Common myeloid progenitor, CD34-positive (primary cell): ENCODE data around the gene ZC3H11A.
A peak's percentile ranks its signal among the peaks of the same experiment; 100 is the strongest.

ENCODE experiments used
- CTCF ChIA-PET: fragments of 350-600 bp; sonication (Branson Sonifier 250); formaldehyde crosslinking; loops from one replicate; lab custom pipeline; 2021; ENCODE audit warnings: antibody characterized with exemption; lab: Charles Lee
- POLR2A ChIA-PET: fragments of 350-600 bp; sonication (Branson Sonifier 250); formaldehyde crosslinking; loops from one replicate; lab custom pipeline; 2021; ENCODE audit warnings: antibody characterized with exemption; lab: Charles Lee
- DNase-seq, 3 donors: peaks; one replicate each; pipeline versions ENCODE4 v3.0.0 to v3.0.0-alpha.2; 2013
- H3K27ac ChIP-seq, 2 experiments: 1 replicate in 1 of 2; 2 replicates in 1 of 2; pipeline ENCODE4 v1.7.0; 2013; ENCODE audit warnings: inconsistent platforms in 2 of 2, low read length in 2 of 2, mild to moderate bottlenecking in 2 of 2, low read depth in 1 of 2, moderate library complexity in 1 of 2; ENCODE audit not compliant: severe bottlenecking in 2 of 2, insufficient read depth in 1 of 2, poor library complexity in 1 of 2
- H3K27me3 ChIP-seq, 5 experiments: replicated peaks in 2 of 5; 1 replicate in 3 of 5; 2 replicates in 2 of 5; pipeline versions ENCODE4 v1.6.1 to v1.7.0; 2013; ENCODE audit warnings: low read length in 4 of 5, mild to moderate bottlenecking in 2 of 5, moderate library complexity in 2 of 5, inconsistent platforms in 1 of 5; ENCODE audit not compliant: insufficient read depth in 5 of 5, control insufficient read depth in 4 of 5
- H3K36me3 ChIP-seq, 4 experiments: 1 replicate in 2 of 4; 2 replicates in 2 of 4; pipeline versions ENCODE4 v1.6.1 to v1.7.0; 2013; ENCODE audit warnings: low read length in 3 of 4, control low read depth in 1 of 4, mild to moderate bottlenecking in 1 of 4; ENCODE audit not compliant: control insufficient read depth in 4 of 4, insufficient read depth in 4 of 4
- H3K4me1 ChIP-seq, 4 experiments: 1 replicate in 3 of 4; 2 replicates in 1 of 4; pipeline versions ENCODE4 v1.6.1 to v1.7.1; 2013; ENCODE audit warnings: low read length in 3 of 4, mild to moderate bottlenecking in 3 of 4, control low read depth in 1 of 4, inconsistent platforms in 1 of 4, moderate library complexity in 1 of 4; ENCODE audit not compliant: control insufficient read depth in 4 of 4, insufficient read depth in 4 of 4; ENCODE audit errors: control extremely low read depth in 1 of 4
- H3K4me3 ChIP-seq, 7 experiments: 1 replicate in 4 of 7; 2 replicates in 3 of 7; pipeline versions ENCODE4 v1.5.1 to v1.7.0; 2013; ENCODE audit warnings: mild to moderate bottlenecking in 7 of 7, low read length in 6 of 7, moderate library complexity in 6 of 7, inconsistent platforms in 2 of 7, low read depth in 2 of 7, control low read depth in 1 of 7; ENCODE audit not compliant: insufficient read depth in 4 of 7, control insufficient read depth in 1 of 7; ENCODE audit errors: extremely low read depth in 1 of 7
- H3K9me3 ChIP-seq, 5 experiments: 1 replicate in 4 of 5; 2 replicates in 1 of 5; pipeline versions ENCODE4 v1.6.1 to v1.7.1; 2013; ENCODE audit warnings: low read length in 4 of 5, mild to moderate bottlenecking in 2 of 5, inconsistent platforms in 1 of 5, low read depth in 1 of 5, moderate library complexity in 1 of 5; ENCODE audit not compliant: control insufficient read depth in 4 of 5, insufficient read depth in 2 of 5; ENCODE audit errors: control extremely low read depth in 1 of 5
- WGBS: methylation state at CpG from one replicate; pipeline ENCODE4 v1.1.5; 2013; ENCODE audit not compliant: insufficient coverage; 5-methylcytosine and 5-hydroxymethylcytosine counted together

Gene ZC3H11A

GRCh38 chr1:203796236-203796605 lies 798 bp downstream of the ZC3H11A start:
- peaks cover 10 to 32% (median 14%) of the 10 kb centered on the region in 4 experiments for H3K4me1 ChIP-seq
- POLR2A ChIA-PET: no interaction called here
- H3K36me3 ChIP-seq: peaks cover 13 to 34% (median 18%) of the 10 kb centered on the region in 4 experiments
- H3K27me3 ChIP-seq: no peaks in the 10 kb centered on the region
- H3K4me3 ChIP-seq: peak overlapping the region; percentile 75 to 93 (median 84)
- CTCF ChIA-PET: interaction anchor here (0.7 kb wide), 1 partner anchor 19 kb away, joined by 3 read pairs; no protein-coding TSS in a partner anchor
- peaks cover 0 to 2% (median 0%) of the 10 kb centered on the region in 5 experiments for H3K9me3 ChIP-seq
- H3K27ac ChIP-seq: peak overlapping the region; percentile 92 to 96
- WGBS: 0% methylated on average over 7 of the region's 12 CpGs
- DNase-seq: peak in 2 of 3 donors; percentile 33 to 43

- Histone ChIP-seq H3K9me3 (peaks cover 0 to 2% (median 0%) of the 10 kb centered on the region in 5 experiments), H3K36me3 (peaks cover 15 to 39% (median 19%) of the 10 kb centered on the region in 4 experiments), H3K27me3 (no peaks in the 10 kb centered on the region), H3K4me3 (peak overlapping the region in 6 of 7 experiments; percentile 75 to 93 (median 88)), H3K27ac (no peak overlapping the region), H3K4me1 (peaks cover 10 to 33% (median 14%) of the 10 kb centered on the region in 4 experiments)
- ChIA-PET POLR2A (no interaction called here), CTCF (interaction anchor here (0.7 kb wide), 1 partner anchor 20 kb away, joined by 3 read pairs; no protein-coding TSS in a partner anchor)
- DNase-seq: no peak
- 100% methylated on average over 1 of the region's 2 CpGs for WGBS
Observed at GRCh38 chr1:203797216-203797615, 1.8 kb downstream of the ZC3H11A start.

GRCh38 chr1:203797948-203798655 lies 2.7 kb downstream of the ZC3H11A start:
- H3K9me3 ChIP-seq: peaks cover 0 to 2% (median 0%) of the 10 kb centered on the region in 5 experiments
- H3K27ac ChIP-seq: no peak overlapping the region
- ChIA-PET POLR2A (no interaction called here), CTCF (no interaction called here)
- peaks cover 16 to 42% (median 22%) of the 10 kb centered on the region in 4 experiments for H3K36me3 ChIP-seq
- no peaks in the 10 kb centered on the region for H3K27me3 ChIP-seq
- H3K4me3 ChIP-seq: no peak overlapping the region
- peaks cover 10 to 33% (median 14%) of the 10 kb centered on the region in 4 experiments for H3K4me1 ChIP-seq
- WGBS: 100% methylated on average over 1 of the region's 6 CpGs
- peak in 2 of 3 donors; percentile 13 to 15 for DNase-seq

- 100% methylated on average over 4 of the region's 4 CpGs for WGBS
- Histone ChIP-seq H3K9me3 (peaks cover 0 to 2% (median 0%) of the 10 kb centered on the region in 5 experiments), H3K4me3 (no peak overlapping the region), H3K27me3 (no peaks in the 10 kb centered on the region), H3K27ac (no peak overlapping the region), H3K4me1 (peaks cover 10 to 33% (median 14%) of the 10 kb centered on the region in 4 experiments), H3K36me3 (peaks cover 18 to 48% (median 28%) of the 10 kb centered on the region in 4 experiments)
- POLR2A ChIA-PET: no interaction called here
- CTCF ChIA-PET: no interaction called here
- no peak for DNase-seq
Observed at GRCh38 chr1:203799157-203799556, 3.7 kb downstream of the ZC3H11A start.

GRCh38 chr1:203799971-203800370 lies 4.5 kb downstream of the ZC3H11A start:
- Histone ChIP-seq H3K36me3 (peaks cover 18 to 48% (median 29%) of the 10 kb centered on the region in 4 experiments), H3K27me3 (no peaks in the 10 kb centered on the region), H3K4me1 (peaks cover 6 to 31% (median 13%) of the 10 kb centered on the region in 4 experiments), H3K9me3 (peaks cover 0 to 2% (median 0%) of the 10 kb centered on the region in 5 experiments), H3K4me3 (peak overlapping the region in 1 of 7 experiments; percentile 11), H3K27ac (no peak overlapping the region)
- DNase-seq: no peak
- CTCF ChIA-PET: no interaction called here
- POLR2A ChIA-PET: no interaction called here
- WGBS: no CpG with 5 or more reads among the region's 1 CpG

- ChIA-PET CTCF (interaction anchor here (0.9 kb wide), 1 partner anchor 24 kb away, joined by 3 read pairs; no protein-coding TSS in a partner anchor), POLR2A (no interaction called here)
- no peaks in the 10 kb centered on the region for H3K27me3 ChIP-seq
- H3K4me3 ChIP-seq: no peak overlapping the region
- peaks cover 0 to 2% (median 0%) of the 10 kb centered on the region in 4 experiments for H3K4me1 ChIP-seq
- DNase-seq: no peak
- H3K27ac ChIP-seq: no peak overlapping the region
- peaks cover 13 to 38% (median 27%) of the 10 kb centered on the region in 4 experiments for H3K36me3 ChIP-seq
- WGBS: 98% methylated on average over 5 of the region's 7 CpGs
- H3K9me3 ChIP-seq: no peaks in the 10 kb centered on the region
Observed at GRCh38 chr1:203805689-203806088, 10.3 kb downstream of the ZC3H11A start.

GRCh38 chr1:203807196-203807595 lies 11.8 kb downstream of the ZC3H11A start:
- Histone ChIP-seq H3K27me3 (no peaks in the 10 kb centered on the region), H3K27ac (no peak overlapping the region), H3K4me1 (no peaks in the 10 kb centered on the region), H3K4me3 (no peak overlapping the region), H3K36me3 (peaks cover 13 to 36% (median 23%) of the 10 kb centered on the region in 4 experiments), H3K9me3 (no peaks in the 10 kb centered on the region)
- ChIA-PET POLR2A (no interaction called here), CTCF (no interaction called here)
- DNase-seq: no peak
- 100% methylated on average over 2 of the region's 2 CpGs for WGBS
